Peyer's patch (tissue), 4 donors: ENCODE data around the gene PDCD1. TPM values are rescaled to one million over a fixed set of nuclear protein-coding genes. Genes with fewer than 3 reads are reported as not detected.

Experiments used
- total RNA-seq, 4 donors: library from RNA; depleted of rRNA; stranded (reverse); fragments of >200 nt; gene quantifications; one replicate each; pipeline ENCODE4 v1.1.0, GENCODE V29; 2016

PDCD1 gene
- total RNA-seq, 4 donors from 2014 or later: 1.6 to 2.7 TPM; not detected in 2

Other genes with a start within 250 kb of the PDCD1 start
- gene THAP4, start 221.7 kb downstream of the PDCD1 start, total RNA-seq: 10 to 100 TPM; 46.4 to 90.0 (median 71.8) TPM
- 100 to 1,000 TPM; 133 to 272 (median 259) TPM for gene ATG4B, start 221.2 kb downstream of the PDCD1 start, total RNA-seq
- 10 to 100 TPM; 14.2 to 23.9 (median 19.2) TPM for gene DTYMK, start 172.1 kb downstream of the PDCD1 start, total RNA-seq
- 100 to 1,000 TPM in 1 of 4 donors, 10 to 100 TPM in 3; 33.1 to 105 (median 73.5) TPM for gene ING5, start 156.9 kb downstream of the PDCD1 start, total RNA-seq
- 100 to 1,000 TPM in 1 of 4 donors, 10 to 100 TPM in 3; 36.4 to 122 (median 77.7) TPM for gene D2HGDH, start 124.3 kb downstream of the PDCD1 start, total RNA-seq
- gene GAL3ST2, start 82.1 kb downstream of the PDCD1 start, total RNA-seq: 1 to 10 TPM in 1 of 4 donors, under 1 TPM in 1, not detected in 2; 0.80 to 3.3 TPM
- gene NEU4, start 49.7 kb downstream of the PDCD1 start, total RNA-seq: 10 to 100 TPM; 35.5 to 73.3 (median 55.9) TPM
- under 1 TPM in 1 of 4 donors, not detected in 3; 0.54 TPM for gene RTP5, start 10.8 kb upstream of the PDCD1 start, total RNA-seq